ENCODE results near the gene TAP2. TPM values are rescaled to one million over a fixed set of nuclear protein-coding genes. Genes with fewer than 3 reads are reported as not detected.
"Not testable (repeated sequence)": the region's sequence is repeated elsewhere in the genome, so short reads cannot be mapped to it uniquely, and the experiment has no call there.

TAP2 gene
- total RNA-seq, 1 experiment from 2014 or later: 67.8 TPM

- no peak for DNase-seq (ENCODE audit: low read depth)
Observed at GRCh38 chr6:32835167-32835893, 3.2 kb downstream of the TAP2 start.

GRCh38 chr6:32833664-32834063 lies 4.9 kb downstream of the TAP2 start:
- DNase-seq (ENCODE audit: low read depth): no peak

DNA sequence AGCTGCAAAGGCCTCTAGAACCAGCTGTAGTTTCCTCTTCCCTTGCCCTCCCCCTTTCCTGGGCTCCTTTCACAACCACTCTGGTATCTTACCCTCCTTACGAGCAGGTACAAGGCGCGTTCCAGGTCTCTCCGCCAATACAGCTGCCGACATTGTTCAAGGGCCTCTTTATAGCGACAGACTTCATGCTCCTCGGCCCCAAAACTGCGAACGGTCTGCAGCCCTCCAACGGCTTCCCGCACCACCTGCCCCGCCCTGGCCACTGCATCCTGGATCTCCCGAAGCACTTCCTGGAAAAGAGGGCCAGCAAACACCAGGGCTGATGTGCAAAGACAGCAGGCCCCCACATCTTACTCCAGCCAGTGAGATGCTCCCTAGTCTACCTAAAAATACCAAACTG lies 6.0 kb downstream of the TAP2 start:
- no peak for DNase-seq (ENCODE audit: low read depth)

DNA sequence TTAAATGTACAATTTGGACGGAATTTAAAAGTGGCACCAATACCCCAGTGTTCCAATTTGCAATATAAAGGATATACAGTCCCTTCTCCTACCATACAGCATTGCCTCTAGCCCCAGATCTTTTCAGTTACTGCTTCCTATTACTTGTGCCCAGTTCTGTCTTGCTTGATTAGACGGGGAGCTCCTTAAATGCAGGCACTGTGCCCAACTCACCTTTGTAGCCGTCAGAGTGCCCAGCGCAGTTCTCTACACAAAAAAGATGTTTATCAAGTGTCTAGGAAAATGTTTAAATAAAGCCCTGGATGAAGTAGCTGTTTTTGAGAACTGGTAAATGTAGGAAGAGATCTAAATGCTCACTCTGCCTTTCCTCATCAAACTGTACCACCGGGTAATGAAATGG lies 7.6 kb downstream of the TAP2 start:
- DNase-seq (ENCODE audit: low read depth): no peak

DNA sequence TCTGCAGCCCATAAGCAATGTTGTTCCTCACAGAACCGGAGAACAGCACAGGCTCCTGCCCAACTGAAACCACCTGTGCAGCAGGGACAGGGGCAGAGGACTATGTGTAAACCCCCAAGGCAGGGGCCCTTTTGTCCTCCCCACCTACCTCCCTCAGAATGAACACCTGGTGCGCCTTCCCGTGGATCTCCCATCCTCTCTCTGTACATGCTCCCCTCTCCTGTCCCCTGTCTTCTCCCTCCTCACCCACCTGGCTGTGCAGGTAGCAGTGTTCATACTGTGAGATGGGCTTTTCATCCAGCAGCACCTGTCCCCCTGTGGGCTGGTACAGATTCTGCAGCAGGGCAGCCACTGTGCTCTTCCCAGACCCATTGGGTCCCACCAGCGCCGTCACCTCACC lies 8.5 kb downstream of the TAP2 start:
- no peak for DNase-seq (ENCODE audit: low read depth)

GRCh38 chr6:32829495-32829894 lies 9.0 kb downstream of the TAP2 start:
- no peak for DNase-seq (ENCODE audit: low read depth)

- no peak for DNase-seq (ENCODE audit: low read depth)
Observed at GRCh38 chr6:32827025-32827424, 11.5 kb downstream of the TAP2 start.

DNA sequence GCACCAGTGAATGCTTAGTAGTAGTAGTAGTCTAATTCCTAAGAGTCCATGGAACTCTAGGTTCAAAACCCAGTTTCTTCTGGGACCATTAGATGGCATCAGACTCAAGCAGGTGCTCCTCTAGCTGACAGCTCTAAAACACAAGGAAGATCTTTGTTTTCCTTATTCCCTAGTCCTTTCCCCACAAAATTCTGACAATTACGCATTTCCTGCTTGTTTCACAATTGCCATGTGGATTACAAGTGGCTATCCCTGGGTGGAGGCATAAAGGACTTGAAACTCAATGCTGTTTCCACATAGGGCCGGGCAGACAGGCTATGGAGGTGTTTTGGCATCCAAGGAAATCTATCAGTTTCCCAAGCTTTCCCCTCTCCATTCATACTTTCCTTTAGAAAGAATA lies 12.6 kb downstream of the TAP2 start:
- peak; percentile 50 for DNase-seq (ENCODE audit: low read depth)

DNA sequence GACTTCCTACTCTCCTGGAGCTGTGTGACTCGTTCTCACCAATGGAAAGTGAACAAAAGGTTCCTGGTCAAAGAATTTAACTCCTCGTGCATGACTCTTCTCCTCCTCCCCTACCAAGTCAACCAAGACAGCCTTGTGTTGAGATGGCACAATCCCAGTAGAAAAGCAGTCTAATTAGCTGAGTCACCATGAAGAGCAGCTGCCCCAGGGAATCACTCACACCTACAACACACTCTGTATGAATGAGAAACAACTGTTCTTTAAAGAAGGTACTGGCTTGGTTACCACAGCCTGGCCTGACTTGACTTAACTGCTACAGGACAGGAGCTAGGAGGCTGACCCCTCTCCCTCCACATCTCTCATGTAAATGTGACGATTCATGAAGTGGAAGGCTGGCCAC lies 18.8 kb downstream of the TAP2 start:
- DNase-seq (ENCODE audit: low read depth): peak; percentile 98

DNA sequence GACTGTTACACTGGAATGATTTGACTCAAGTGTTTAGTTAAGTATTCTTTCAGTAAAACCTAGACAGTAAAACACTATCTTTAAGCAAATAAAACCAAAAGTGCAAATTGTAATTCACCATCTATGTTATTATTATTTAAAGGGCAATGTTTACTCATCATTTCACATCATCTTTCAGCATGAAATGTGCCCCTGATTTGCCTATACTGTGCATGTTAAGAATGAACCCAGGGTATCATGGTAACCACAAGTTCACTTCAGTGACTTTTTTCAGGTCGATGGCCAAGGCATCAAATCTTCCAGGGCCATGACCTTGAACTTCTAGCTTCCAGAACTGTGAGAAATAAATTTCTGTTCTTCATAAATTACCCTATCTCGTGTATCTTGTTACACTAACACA lies 19.7 kb downstream of the TAP2 start:
- DNase-seq (ENCODE audit: low read depth): no peak

DNA sequence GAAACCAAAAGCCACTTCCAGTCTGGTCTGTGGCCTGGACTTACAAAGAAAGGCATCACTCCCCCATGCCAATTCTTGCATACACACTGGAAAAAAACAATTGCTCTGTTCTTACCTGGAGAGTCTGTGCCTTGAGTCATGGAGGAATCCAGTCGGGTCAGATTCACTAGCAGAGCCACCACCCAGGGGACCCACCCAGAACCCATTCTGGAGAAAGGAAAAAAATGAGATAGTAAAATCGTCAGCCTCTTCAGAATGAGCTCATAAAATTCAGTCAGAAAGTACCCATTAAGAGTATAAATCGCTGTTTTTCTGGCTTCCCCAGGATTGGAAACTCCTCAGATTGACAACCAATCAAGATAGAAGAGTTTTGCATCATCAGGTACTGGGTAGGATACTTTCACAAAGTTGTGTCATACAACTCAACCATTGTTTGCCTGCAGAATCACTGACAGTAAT lies 21.8 kb downstream of the TAP2 start, which contains the start of gene HLA-DOB:
Gene HLA-DOB (minus strand): TSS at position 257 of the 459 bp plus-strand sequence. CDS start 51 bp downstream, at position 206.
- DNase-seq (ENCODE audit: low read depth): peak; percentile 24

- no peak for DNase-seq (ENCODE audit: low read depth)
Observed at GRCh38 chr6:32815996-32816395, 22.5 kb downstream of the TAP2 start.

DNA sequence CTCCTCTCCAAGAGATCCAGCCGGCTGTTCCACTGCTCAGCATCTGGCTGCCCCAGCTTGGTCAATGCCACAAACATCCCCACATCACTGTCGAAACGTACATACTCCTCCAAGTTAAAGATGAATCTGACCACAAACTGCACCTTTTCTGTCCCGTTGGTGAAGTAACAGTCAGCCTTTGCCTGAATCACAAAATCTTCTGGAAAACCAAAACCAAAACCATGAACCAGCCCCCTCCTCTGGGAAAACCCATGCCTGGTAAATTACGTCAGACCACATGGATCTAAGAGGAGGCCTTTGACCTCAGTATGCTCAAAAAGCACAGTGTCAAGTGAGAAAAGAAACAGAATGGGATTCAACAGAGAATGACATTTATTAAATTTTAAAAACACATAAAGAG lies 23.4 kb downstream of the TAP2 start:
- no peak for DNase-seq (ENCODE audit: low read depth)

- DNase-seq (ENCODE audit: low read depth): no peak
Observed at GRCh38 chr6:32814145-32814544, 24.4 kb downstream of the TAP2 start.

DNA sequence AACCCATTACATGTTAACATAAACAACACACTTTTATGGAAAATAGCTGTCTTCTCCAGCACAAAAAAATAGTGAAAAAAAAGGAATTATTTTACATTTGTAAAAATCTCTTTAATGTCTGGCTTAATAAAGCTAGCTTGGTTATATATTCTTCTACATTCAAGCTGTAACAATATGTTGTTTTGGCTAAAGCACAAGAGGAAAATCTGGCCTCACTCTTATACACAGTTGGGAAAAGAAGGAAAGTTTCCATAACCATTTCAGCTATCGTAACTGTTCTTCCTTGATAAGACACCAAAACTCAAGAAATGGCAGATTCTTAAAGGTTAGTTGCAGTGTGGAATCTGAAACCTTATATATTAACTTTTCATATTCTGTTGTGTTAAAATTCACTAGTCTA lies 29.4 kb downstream of the TAP2 start:
- no peak for DNase-seq (ENCODE audit: low read depth)

DNA sequence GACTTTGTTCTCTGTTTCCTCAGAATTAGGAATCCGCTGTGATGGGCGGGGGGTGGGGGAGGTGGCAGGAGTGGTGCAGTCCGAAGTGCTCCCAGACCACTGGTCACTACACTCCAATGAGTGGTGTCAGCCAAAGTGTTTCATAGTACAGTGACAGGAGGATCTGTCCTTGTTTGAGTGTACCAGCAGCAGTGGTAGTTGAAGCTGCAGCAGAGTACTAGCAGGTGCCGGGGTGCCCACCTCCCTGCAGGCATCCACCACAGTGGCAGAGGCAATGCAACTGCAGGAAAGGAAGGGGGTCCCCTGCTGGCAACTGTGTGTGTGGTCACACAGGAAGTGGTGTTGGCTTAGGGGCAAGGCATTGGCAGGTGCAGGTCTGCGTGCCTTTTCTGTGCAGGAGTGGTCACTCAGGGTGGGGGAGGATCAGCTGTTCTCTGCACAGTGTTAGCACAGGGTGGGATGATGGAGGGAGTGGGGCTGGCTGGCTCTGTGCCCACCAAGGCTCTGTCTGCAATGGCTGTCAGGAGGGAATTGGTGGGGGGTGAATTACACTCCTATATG lies 31.4 kb downstream of the TAP2 start:
- DNase-seq (ENCODE audit: low read depth): no peak

DNA sequence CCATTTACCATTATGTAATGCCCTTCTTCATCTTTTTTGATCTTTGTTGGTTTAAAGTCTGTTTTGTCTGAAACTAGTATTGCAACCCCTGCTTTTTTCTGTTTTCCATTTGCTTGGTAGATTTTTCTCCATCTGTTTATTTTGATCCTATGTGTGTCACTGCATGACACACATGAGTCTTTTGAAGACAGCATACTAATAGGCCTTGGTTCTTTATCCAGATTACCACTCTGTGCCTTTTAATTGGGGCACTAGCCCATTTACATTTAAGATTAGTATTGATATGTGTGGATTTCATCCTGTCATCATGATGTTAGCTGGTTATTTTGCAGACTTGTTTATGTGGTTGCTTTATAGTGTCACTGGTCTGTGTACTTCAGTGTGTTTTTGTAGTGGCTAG lies 33.1 kb downstream of the TAP2 start:
- DNase-seq (ENCODE audit: low read depth): not testable (repeated sequence)

DNA sequence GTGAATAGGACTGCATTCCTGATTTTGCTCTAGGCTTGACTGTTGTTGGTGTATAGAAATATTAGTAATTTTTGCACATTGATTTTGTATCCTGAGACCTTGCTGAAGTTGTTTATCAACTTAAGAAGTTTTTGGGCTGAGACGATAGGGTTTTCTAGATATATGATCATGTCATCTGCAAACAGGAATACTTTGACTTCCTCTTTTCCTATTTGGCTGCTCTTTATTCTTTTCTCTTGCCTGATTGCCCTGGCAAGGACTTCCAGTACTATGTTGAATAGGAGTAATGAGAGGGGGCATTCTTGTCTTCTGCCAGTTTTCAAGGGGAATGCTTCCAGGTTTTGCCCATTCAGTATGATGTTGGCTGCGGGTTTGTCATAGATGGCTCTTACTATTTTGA lies 35.1 kb downstream of the TAP2 start:
- no peak for DNase-seq (ENCODE audit: low read depth)

DNA sequence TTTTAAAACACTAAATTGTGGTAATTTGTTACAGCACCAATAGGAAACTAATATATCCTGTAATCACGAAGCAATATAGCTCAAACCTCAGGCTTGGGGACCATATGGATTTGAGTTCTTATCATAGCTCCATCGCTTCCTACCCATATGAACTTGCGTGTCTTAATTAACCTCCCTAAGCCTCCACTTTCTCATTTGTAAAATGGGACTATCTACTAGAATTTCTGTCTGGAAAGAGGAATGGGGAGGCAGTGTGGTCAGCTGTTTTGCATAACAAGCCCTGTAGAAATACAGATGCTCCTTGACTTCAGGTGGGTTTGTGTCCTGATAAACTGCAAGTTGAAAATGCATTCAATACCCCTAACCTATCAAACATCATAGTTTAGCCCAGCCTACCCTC lies 38.8 kb downstream of the TAP2 start:
- no peak for DNase-seq (ENCODE audit: low read depth)

GRCh38 chr6:32799168-32799567 lies 39.4 kb downstream of the TAP2 start:
- no peak for DNase-seq (ENCODE audit: low read depth)

DNA sequence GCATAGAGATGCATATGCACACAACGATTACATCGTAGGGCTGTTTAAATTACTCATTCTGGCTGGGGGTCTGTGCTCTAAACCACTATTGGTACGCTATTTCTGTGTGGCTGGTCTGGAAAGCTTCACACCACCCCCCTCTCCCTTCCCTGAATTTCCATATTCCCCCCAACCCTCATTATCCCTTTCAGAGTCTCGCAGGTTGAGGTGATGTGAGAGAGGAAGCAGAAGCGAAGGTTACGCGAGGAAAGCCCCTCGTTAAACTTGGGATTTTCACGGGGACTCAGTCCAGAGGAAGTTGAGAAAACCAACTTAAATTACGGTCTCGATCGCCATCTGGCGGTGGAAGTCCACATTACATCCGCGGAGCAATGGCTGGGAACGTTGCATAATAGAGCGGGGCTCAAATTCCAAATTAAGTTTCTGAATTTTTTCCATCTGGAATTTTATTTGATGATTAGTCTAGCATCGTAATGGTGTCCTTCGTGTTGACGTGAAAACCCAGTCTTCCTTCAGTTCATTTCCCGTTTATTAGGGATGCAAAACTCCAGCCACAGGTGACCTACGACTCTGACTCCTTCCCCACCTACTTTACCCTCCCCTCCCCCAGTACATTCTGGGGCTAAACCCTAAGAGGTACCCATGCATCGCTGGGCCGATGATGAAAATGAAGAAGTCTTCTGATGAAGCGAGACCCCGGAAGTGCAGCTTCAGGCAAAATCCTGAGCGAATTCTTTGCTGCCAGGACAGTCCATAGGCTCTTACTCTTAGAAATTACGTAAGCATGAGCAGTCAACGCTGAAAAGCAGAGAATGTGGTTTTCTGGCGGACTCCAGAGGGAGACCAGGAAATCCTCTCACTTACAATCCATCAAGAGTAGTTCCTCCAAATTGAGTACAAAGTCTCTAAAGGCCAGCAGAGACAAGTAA lies 41.4 kb downstream of the TAP2 start:
- peak; percentile 59 for DNase-seq (ENCODE audit: low read depth)

- no peak for DNase-seq (ENCODE audit: low read depth)
Observed at GRCh38 chr6:32794510-32794909, 44.0 kb downstream of the TAP2 start.

Measured in M059J (cell line).